H1 (cell line): Measurements from ENCODE around the gene KRTAP10-3. TPM values are rescaled to one million over a fixed set of nuclear protein-coding genes. Genes with fewer than 3 reads are reported as not detected.
A peak's percentile ranks its signal among the peaks of the same experiment; 100 is the strongest.

Experiments
- CTCF ChIA-PET: fragments of 300-600 bp; sonication (Branson Sonifier 250); formaldehyde crosslinking; loops from one replicate; lab custom pipeline; 2021; ENCODE audit not compliant: partially characterized antibody; lab: Charles Lee
- POLR2A ChIA-PET: fragments of 300-600 bp; sonication (Branson Sonifier 250); formaldehyde crosslinking; loops from one replicate; lab custom pipeline; 2021; ENCODE audit warnings: inconsistent platforms; ENCODE audit not compliant: partially characterized antibody; lab: Charles Lee
- DNase-seq, 2 experiments: peaks; one replicate each; pipeline versions ENCODE4 v3.0.0 to v3.0.0-alpha.2; 2010 to 2022; ENCODE audit warnings: low spot score in 2 of 2, low read depth in 1 of 2, mixed read lengths in 1 of 2
- FAIRE-seq: peaks from 2 replicates; lab custom pipeline; 2011; peaks lifted over from hg19 to GRCh38; lab: Jason Lieb, UNC
- H2AFZ ChIP-seq: 2 replicates; pipeline ENCODE4 v1.8.1; 2012; ENCODE audit warnings: low read length, inconsistent platforms
- H2AK5ac ChIP-seq: 2 replicates; pipeline ENCODE4 v1.6.1; 2013; ENCODE audit warnings: low read depth, low read length
- H2BK120ac ChIP-seq: replicated peaks from 2 replicates; pipeline ENCODE3; 2013; ENCODE audit warnings: low read depth, low read length, inconsistent platforms
- H2BK12ac ChIP-seq: 2 replicates; pipeline ENCODE4 v1.6.1; 2013; ENCODE audit warnings: low read depth, low read length
- H2BK15ac ChIP-seq: 2 replicates; pipeline ENCODE4 v1.6.1; 2013; ENCODE audit warnings: low read length
- H2BK20ac ChIP-seq: 2 replicates; pipeline ENCODE4 v1.6.1; 2013; ENCODE audit warnings: low read length
- H2BK5ac ChIP-seq: 2 replicates; pipeline ENCODE4 v1.6.1; 2013; ENCODE audit warnings: low read depth, low read length
- H3K14ac ChIP-seq: 2 replicates; pipeline ENCODE4 v1.6.1; 2013; ENCODE audit warnings: inconsistent platforms; ENCODE audit not compliant: insufficient read length
- H3K18ac ChIP-seq: 2 replicates; pipeline ENCODE4 v1.6.1; 2013; ENCODE audit warnings: low read length; ENCODE audit errors: extremely low read depth
- H3K23ac ChIP-seq: 2 replicates; pipeline ENCODE4 v1.6.1; 2013; ENCODE audit warnings: inconsistent platforms; ENCODE audit not compliant: insufficient read length
- H3K23me2 ChIP-seq: 2 replicates; pipeline ENCODE4 v1.6.1; 2013; ENCODE audit warnings: low read depth, low read length
- H3K27ac ChIP-seq: 2 replicates; pipeline ENCODE4 v1.6.1; 2011; ENCODE audit warnings: low read depth, low read length, inconsistent platforms
- H3K27me3 ChIP-seq, 4 experiments: replicated peaks in 1 of 4; 1 replicate in 1 of 4; 2 replicates in 3 of 4; pipeline versions ENCODE4 v1.6.1 to v1.8.1; 2011 to 2013; ENCODE audit warnings: low read length in 3 of 4, mild to moderate bottlenecking in 3 of 4, inconsistent platforms in 2 of 4, mixed read lengths in 2 of 4, moderate library complexity in 1 of 4; ENCODE audit not compliant: control insufficient read depth in 3 of 4, insufficient read depth in 3 of 4; ENCODE audit errors: extremely low read depth in 1 of 4
- H3K36me3 ChIP-seq, 4 experiments: 2 replicates each; pipeline versions ENCODE4 v1.6.1 to v1.8.1; 2011 to 2013; ENCODE audit warnings: mild to moderate bottlenecking in 4 of 4, low read length in 3 of 4, moderate library complexity in 2 of 4, control low read depth in 1 of 4, inconsistent platforms in 1 of 4; ENCODE audit not compliant: insufficient read depth in 4 of 4, control insufficient read depth in 2 of 4
- H3K4ac ChIP-seq: replicated peaks from 2 replicates; pipeline ENCODE3; 2013; ENCODE audit warnings: low read length, low read depth, mixed read lengths, inconsistent platforms; ENCODE audit not compliant: insufficient read length
- H3K4me1 ChIP-seq, 4 experiments: replicated peaks in 1 of 4; 1 replicate in 1 of 4; 2 replicates in 3 of 4; pipeline versions ENCODE4 v1.6.1 to v1.8.1; 2011 to 2013; ENCODE audit warnings: low read length in 3 of 4, inconsistent platforms in 2 of 4, mixed read lengths in 1 of 4; ENCODE audit not compliant: insufficient read depth in 4 of 4, control insufficient read depth in 3 of 4
- H3K4me2 ChIP-seq, 2 experiments: 2 replicates each; pipeline versions ENCODE4 v1.6.1 to v1.8.1; 2011 to 2013; ENCODE audit warnings: low read depth in 2 of 2, low read length in 2 of 2, control low read depth in 1 of 2, inconsistent platforms in 1 of 2, mild to moderate bottlenecking in 1 of 2; ENCODE audit not compliant: insufficient read depth in 1 of 2
- H3K4me3 ChIP-seq, 4 experiments: fragments of 200-600, 300-600 bp in 1 of 4; sonication (generic), shearing (Covaris generic), sonication (Bioruptor Twin) in 1 of 4; 2 replicates each; pipeline versions ENCODE4 v1.5.1 to v1.8.1; 2011 to 2016; ENCODE audit warnings: low read length in 4 of 4, low read depth in 3 of 4, control low read depth in 2 of 4, inconsistent platforms in 2 of 4, mild to moderate bottlenecking in 2 of 4, mixed read lengths in 1 of 4, moderate library complexity in 1 of 4; ENCODE audit not compliant: insufficient read depth in 2 of 4; ENCODE audit errors: extremely low read depth in 1 of 4
- H3K56ac ChIP-seq: replicated peaks from 2 replicates; pipeline ENCODE3; 2013; ENCODE audit warnings: low read depth, mild to moderate bottlenecking, mixed read lengths, low read length, inconsistent platforms; ENCODE audit not compliant: insufficient read length
- H3K79me1 ChIP-seq: 2 replicates; pipeline ENCODE4 v1.6.1; 2013; ENCODE audit warnings: low read depth, low read length, control low read depth
- H3K79me2 ChIP-seq, 2 experiments: 2 replicates each; pipeline versions ENCODE4 v1.6.1 to v1.8.1; 2012 to 2013; ENCODE audit warnings: low read length in 2 of 2, mild to moderate bottlenecking in 2 of 2, inconsistent platforms in 1 of 2; ENCODE audit not compliant: insufficient read depth in 2 of 2, control insufficient read depth in 1 of 2
- H3K9ac ChIP-seq, 4 experiments: replicated peaks in 1 of 4; 1 replicate in 1 of 4; 2 replicates in 3 of 4; pipeline versions ENCODE4 v1.6.1 to v1.8.1; 2011 to 2013; ENCODE audit warnings: low read depth in 3 of 4, low read length in 3 of 4, control low read depth in 2 of 4, mild to moderate bottlenecking in 2 of 4, moderate library complexity in 2 of 4, inconsistent platforms in 1 of 4; ENCODE audit errors: extremely low read depth in 1 of 4
- H3K9me3 ChIP-seq, 2 experiments: 2 replicates each; pipeline versions ENCODE4 v1.6.1 to v1.8.1; 2012 to 2013; ENCODE audit warnings: mild to moderate bottlenecking in 2 of 2, moderate library complexity in 2 of 2, control low read depth in 1 of 2, inconsistent platforms in 1 of 2, low read depth in 1 of 2, low read length in 1 of 2, mixed read lengths in 1 of 2; ENCODE audit not compliant: insufficient read depth in 2 of 2
- H4K20me1 ChIP-seq, 2 experiments: replicated peaks in 1 of 2; 2 replicates each; pipeline versions ENCODE3 to v1.8.1; 2011 to 2013; ENCODE audit warnings: inconsistent platforms in 2 of 2, low read length in 2 of 2, mild to moderate bottlenecking in 1 of 2; ENCODE audit not compliant: insufficient read depth in 2 of 2, control insufficient read depth in 1 of 2
- H4K5ac ChIP-seq: 2 replicates; pipeline ENCODE4 v1.6.1; 2013; ENCODE audit warnings: low read length, low read depth, mixed read lengths, inconsistent platforms; ENCODE audit not compliant: insufficient read length
- H4K8ac ChIP-seq: 2 replicates; pipeline ENCODE4 v1.8.0; 2013; ENCODE audit warnings: mild to moderate bottlenecking, moderate library complexity, low read length, inconsistent platforms; ENCODE audit not compliant: insufficient read depth; ENCODE audit errors: extremely low read depth
- H4K91ac ChIP-seq: replicated peaks from 2 replicates; pipeline ENCODE3; 2013; ENCODE audit warnings: low read length, mixed read lengths, inconsistent platforms; ENCODE audit not compliant: insufficient read length
- BACH1 ChIP-seq: IDR thresholded peaks from 2 replicates; pipeline ENCODE4 v1.6.1; 2012; ENCODE audit warnings: low read length, improper control_type of control experiment
- BCL11A ChIP-seq, 2 experiments: IDR thresholded peaks; one replicate each; pipeline ENCODE4 v1.6.1; 2011; ENCODE audit warnings: low read depth in 2 of 2, low read length in 2 of 2, mild to moderate bottlenecking in 2 of 2
- CTBP2 ChIP-seq: IDR thresholded peaks from 2 replicates; pipeline ENCODE4 v1.7.0; 2011; ENCODE audit warnings: borderline replicate concordance, mild to moderate bottlenecking, moderate library complexity, mixed read lengths, low read length; ENCODE audit not compliant: insufficient read depth, insufficient read length
- MAFK ChIP-seq: IDR thresholded peaks from 2 replicates; pipeline ENCODE4 v1.6.1; 2012; ENCODE audit warnings: low read depth, mild to moderate bottlenecking, improper control_type of control experiment, low read length
- RAD21 ChIP-seq, 2 experiments: IDR thresholded peaks in 1 of 2; conservative IDR thresholded peaks in 1 of 2; 2 replicates each; pipeline ENCODE4 v1.6.1; 2011; ENCODE audit warnings: low read depth in 2 of 2, low read length in 2 of 2, improper control_type of control experiment in 1 of 2, inconsistent platforms in 1 of 2, mild to moderate bottlenecking in 1 of 2, moderate library complexity in 1 of 2
- TAF1 ChIP-seq: IDR thresholded peaks from 2 replicates; pipeline ENCODE4 v1.6.1; 2011; ENCODE audit warnings: mild to moderate bottlenecking, low read depth, low read length
- TAF7 ChIP-seq: optimal IDR thresholded peaks from 2 replicates; pipeline ENCODE3; 2011; ENCODE audit warnings: low read depth, mild to moderate bottlenecking, inconsistent platforms, low read length, moderate library complexity, borderline replicate concordance
- TBP ChIP-seq: IDR thresholded peaks from 2 replicates; pipeline ENCODE4 v1.6.1; 2011; ENCODE audit warnings: low read depth, low read length, improper control_type of control experiment
- WGBS, 2 experiments: shearing (Covaris generic) in 1 of 2; methylation state at CpG; one replicate each; pipeline versions ENCODE4 v1.1.6 to v1.1.7; 2013 to 2015; ENCODE audit warnings: low lambda C conversion rate in 2 of 2, mixed read lengths in 2 of 2, inconsistent platforms in 1 of 2, low coverage in 1 of 2, missing lambda C conversion rate in 1 of 2; ENCODE audit not compliant: insufficient replicate concordance in 2 of 2, insufficient coverage in 1 of 2, insufficient read length in 1 of 2; ENCODE audit errors: extremely low coverage in 1 of 2, missing lambda C conversion rate in 1 of 2; 5-methylcytosine and 5-hydroxymethylcytosine counted together
- polyA plus RNA-seq, 7 experiments: library from polyadenylated mRNA; depleted of rRNA in 3 of 7; stranded (reverse) in 5 of 7; unstranded in 2 of 7; fragments of >200 nt in 5 of 7; fragments of 200-250 nt in 2 of 7; gene quantifications; 1 replicate in 5 of 7; 2 replicates in 1 of 7; 4 replicates in 1 of 7; pipeline versions ENCODE4 v1.2.1 to v1.2.3, GENCODE V29; 2011 to 2013; ENCODE audit warnings: missing spikeins in 2 of 7, mixed read lengths in 2 of 7
- total RNA-seq: library from RNA; stranded (reverse); fragmentation: NEBNext Ultra II Directional; extraction: Animal tissue kit (Norgen Biotek cat#: 25700); gene quantifications from 2 replicates; pipeline ENCODE4 v1.2.1, GENCODE V29; 2021

Gene KRTAP10-3
- total and polyA plus RNA-seq, 2 of the 8 experiments (the other 6 are each of a cell fraction or from before 2014, with no cell fraction given): not detected

DNA sequence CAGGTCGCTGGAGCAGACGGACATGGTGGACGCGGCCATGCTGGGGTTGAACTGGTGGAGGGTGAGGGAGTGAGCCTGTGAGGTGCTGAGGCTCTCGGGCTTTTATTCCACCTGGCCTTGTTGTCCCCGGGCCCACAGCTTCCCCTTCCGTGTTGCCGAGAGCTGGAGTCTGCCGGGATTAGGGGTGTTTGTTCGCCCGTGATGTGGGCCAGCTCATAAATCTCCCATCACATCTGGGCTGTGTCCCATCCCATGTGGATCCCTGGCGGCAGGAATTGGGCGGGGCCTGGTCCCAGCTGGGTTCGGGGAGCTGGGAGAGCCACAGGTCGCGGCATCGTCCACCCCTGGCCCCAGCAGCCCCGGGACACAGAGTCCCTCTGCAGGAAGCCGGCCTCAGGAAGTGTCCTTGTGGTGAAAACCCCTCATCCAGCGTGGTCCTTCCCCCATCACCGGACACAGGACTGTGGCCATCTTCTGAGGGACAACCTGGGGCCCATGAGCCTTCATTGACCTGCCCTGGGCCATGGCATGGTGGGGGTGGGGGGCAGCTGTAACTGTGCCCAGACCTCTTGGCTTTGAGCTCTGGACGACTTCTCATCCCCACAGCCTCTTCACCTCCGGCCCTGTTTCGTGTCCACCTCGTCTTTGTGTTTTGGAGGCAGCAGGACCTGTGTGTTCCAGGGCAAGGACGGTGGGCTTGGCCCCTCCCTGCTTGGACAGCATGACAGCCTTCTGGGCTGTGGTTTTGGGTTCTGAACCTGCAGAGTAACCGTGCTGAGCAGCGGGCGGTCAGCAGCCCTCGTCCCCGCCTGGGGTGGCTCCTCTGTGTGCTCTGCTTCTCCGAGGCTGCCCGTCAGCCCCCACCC is 34.1 kb upstream of the KRTAP10-3 start, which contains the start of gene KRTAP10-6:
TSS of gene KRTAP10-6 (minus strand) at position 60 of the 866 bp plus-strand sequence. CDS start at position 39, 21 bp downstream.
- H3K27ac ChIP-seq: no peak within 1 kb of the TSS; the same call in 1 of the 2 replicates
- peak within 1 kb of the TSS; percentile 91 for H4K8ac ChIP-seq
- peak within 1 kb of the TSS; percentile 93; the same call in 1 of the 2 replicates for H2BK20ac ChIP-seq
- ChIA-PET POLR2A (no interaction called here), CTCF (interaction anchor here (0.6 to 1.6 kb wide), 6 partner anchors 9 to 201 kb away, joined by 3 to 6 read pairs (median 3); no protein-coding TSS in a partner anchor)
- TF ChIP-seq TAF1 (no peak), TAF7 (no peak), MAFK (no peak), RAD21 (IDR thresholded peaks at IDR 0.05 in 1 of 2, conservative IDR thresholded peaks at IDR 0.05 in 1 of 2; ENCODE audit: low read depth in 2 of 2, low read length in 2 of 2) (no peak), CTBP2 (no peak), BACH1 (no peak), TBP (no peak), BCL11A (IDR thresholded peaks at IDR 0.05; ENCODE audit: low read depth in 2 of 2, low read length in 2 of 2) (no peak)
- H2BK120ac ChIP-seq: peak within 1 kb of the TSS; percentile 83
- no peak within 1 kb of the TSS for H3K56ac ChIP-seq
- H3K4ac ChIP-seq: no peak within 1 kb of the TSS
- no peak for FAIRE-seq
- H3K27me3 ChIP-seq: no peaks in the 10 kb centered on the region
- H2AK5ac ChIP-seq: peak within 1 kb of the TSS; percentile 90; the same call in 1 of the 2 replicates
- no peaks in the 10 kb centered on the region for H4K20me1 ChIP-seq
- H2BK12ac ChIP-seq: peak within 1 kb of the TSS; percentile 99
- H3K4me1 ChIP-seq: peaks cover 2 to 20% (median 6%) of the 10 kb centered on the region in 4 experiments
- H3K18ac ChIP-seq: peak within 1 kb of the TSS; percentile 87
- 81% methylated on average over 32 of the region's 33 CpGs; no CpG with 5 or more reads in 1 of the 2 experiments for WGBS, 2 experiments
- no peak within 1 kb of the TSS; a peak in 1 of 7 replicates for H3K9ac ChIP-seq
- DNase-seq: peak in 1 of 2 experiments; percentile 47
- no peak within 1 kb of the TSS for H3K23ac ChIP-seq
- H4K5ac ChIP-seq: no peak within 1 kb of the TSS
- H3K23me2 ChIP-seq: 0 out of 2 replicates have a peak, but pooled peaks cover 4% of the 10 kb centered on the region
- H3K79me1 ChIP-seq: no peaks in the 10 kb centered on the region
- peak within 1 kb of the TSS; percentile 71; the same call in 1 of the 2 replicates for H2BK5ac ChIP-seq
- H3K14ac ChIP-seq: no peak within 1 kb of the TSS
- peak within 1 kb of the TSS; percentile 81; the same call in 1 of the 2 replicates for H2BK15ac ChIP-seq
- no peaks in the 10 kb centered on the region; a peak in 1 of 8 replicates for H3K36me3 ChIP-seq
- peak within 1 kb of the TSS; percentile 98 for H4K91ac ChIP-seq
- H2AFZ ChIP-seq: no peak within 1 kb of the TSS
- H3K4me3 ChIP-seq: no peak within 1 kb of the TSS
- no peaks in the 10 kb centered on the region for H3K9me3 ChIP-seq
- H3K79me2 ChIP-seq: no peaks in the 10 kb centered on the region
- no peak within 1 kb of the TSS for H3K4me2 ChIP-seq
